Activated CD4-positive, alpha-beta T cell treated with anti-CD3 and anti-CD28 coated beads, Interleukin-10, Interleukin-2, amounts not matched to agents 100 ng/mL and 50 ng/mL, durations not matched to agents 16 hours and 8 hours (primary cell): ENCODE measurements around the gene MTMR11.
"Not testable (repeated sequence)": the region's sequence is repeated elsewhere in the genome, so short reads cannot be mapped to it uniquely, and the experiment has no call there.

Experiments used
- DNase-seq: peaks from one replicate; pipeline ENCODE4 v3.0.0-alpha.2; 2020

Gene MTMR11, protein sequence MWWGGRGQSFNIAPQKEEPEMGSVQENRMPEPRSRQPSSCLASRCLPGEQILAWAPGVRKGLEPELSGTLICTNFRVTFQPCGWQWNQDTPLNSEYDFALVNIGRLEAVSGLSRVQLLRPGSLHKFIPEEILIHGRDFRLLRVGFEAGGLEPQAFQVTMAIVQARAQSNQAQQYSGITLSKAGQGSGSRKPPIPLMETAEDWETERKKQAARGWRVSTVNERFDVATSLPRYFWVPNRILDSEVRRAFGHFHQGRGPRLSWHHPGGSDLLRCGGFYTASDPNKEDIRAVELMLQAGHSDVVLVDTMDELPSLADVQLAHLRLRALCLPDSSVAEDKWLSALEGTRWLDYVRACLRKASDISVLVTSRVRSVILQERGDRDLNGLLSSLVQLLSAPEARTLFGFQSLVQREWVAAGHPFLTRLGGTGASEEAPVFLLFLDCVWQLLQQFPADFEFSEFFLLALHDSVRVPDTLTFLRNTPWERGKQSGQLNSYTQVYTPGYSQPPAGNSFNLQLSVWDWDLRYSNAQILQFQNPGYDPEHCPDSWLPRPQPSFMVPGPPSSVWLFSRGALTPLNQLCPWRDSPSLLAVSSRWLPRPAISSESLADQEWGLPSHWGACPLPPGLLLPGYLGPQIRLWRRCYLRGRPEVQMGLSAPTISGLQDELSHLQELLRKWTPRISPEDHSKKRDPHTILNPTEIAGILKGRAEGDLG

DNA sequence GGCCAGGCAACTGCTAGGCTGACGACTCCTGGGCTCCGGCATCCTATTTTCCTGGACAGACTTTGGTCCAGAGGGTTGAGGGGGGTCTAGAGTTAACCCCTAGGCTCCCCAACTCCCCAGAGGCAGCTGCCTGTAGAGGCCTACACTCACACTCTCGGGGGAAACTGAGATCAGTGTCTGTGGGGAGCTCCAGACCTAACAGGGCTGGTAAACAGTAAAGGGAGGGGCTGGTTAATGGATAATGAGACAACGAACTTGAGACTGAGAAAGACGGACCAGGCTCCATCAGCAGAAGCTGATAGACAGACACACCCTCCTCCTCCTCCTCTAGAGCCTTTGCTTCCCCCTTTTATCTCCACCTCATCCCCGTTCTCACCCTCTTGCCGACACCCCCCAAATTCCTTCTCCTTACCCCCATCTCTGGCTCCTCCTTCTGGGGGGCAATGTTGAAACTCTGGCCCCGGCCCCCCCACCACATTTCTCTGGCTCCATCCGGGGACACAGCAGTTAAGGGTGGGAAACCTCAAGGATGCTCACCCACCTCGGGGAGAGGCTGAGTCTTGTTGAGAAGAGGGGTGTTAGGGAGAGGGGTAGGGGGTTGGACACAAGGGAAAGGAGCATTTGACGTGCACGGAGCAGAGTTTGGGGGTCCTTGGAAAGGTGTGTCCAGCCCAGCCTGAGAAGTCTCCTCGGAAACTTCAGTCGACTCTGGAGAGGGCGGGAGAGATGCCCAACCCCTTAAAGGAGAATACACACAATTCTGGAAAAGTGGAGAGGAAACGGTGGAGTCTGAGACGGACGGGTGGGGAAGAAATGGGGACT is at the start of gene MTMR11:
MTMR11 (minus strand) TSS at position 710 of the 822 bp plus-strand sequence; CDS start at position 478, 232 bp downstream.
- no peak for DNase-seq

DNA sequence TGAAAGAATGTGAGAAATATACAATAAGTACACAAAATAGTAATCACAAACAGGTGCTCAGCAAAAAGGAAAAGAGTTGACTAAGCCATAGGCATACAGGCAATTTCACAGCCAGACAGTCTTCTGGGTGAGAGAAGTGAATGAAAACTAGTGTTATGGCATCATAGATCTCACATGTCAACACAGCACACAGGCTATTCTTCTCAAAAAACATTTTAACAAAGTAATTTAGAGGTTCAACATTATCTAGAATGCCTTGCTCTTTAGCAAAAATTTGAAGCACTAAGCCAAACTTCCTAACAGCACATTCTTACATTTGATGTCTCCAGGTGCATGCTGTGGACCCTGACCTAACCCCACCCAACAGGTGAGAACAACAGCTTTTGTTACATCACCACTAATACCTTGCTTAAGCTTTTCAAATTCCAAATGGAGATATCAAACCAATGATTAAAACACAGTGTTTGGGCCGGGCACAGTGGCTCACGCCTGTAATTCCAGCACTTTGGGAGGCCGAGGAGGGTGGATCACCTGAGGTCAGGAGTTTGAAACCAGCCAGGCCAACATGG is 43.4 kb upstream of the MTMR11 start:
- DNase-seq = no peak

DNA sequence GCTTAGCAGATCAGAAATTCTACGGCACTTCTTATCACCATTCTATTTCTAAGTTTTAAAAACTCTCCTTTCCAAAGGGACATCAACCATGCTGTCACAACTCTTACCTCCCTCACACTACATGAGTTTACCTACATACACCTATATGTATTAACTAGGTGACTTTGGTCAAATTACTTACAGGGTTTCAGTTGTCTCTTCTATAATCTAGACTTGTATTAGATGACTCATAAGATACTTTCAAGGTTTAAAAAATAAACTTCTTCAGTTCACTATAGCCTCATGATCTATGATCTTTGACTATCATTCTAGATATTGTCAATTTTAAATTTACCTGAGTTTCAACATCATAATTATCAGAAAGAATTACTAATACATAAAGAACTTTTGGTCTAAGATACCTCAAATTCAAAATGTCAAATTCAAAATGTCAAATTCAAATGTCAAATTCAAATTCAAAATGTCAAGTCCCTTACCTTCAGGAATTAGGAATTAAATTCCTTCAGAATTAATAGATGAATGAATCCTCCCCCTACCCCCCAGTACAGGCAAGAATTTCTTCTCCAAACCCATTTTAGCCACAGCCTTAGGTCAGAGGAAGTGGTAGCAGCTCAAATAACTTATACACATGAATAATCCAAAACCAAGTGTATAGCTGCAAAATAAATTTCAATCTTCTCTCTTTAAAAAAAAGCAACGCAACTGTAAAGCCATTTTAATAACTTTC is 42.7 kb upstream of the MTMR11 start:
- DNase-seq = no peak

DNA sequence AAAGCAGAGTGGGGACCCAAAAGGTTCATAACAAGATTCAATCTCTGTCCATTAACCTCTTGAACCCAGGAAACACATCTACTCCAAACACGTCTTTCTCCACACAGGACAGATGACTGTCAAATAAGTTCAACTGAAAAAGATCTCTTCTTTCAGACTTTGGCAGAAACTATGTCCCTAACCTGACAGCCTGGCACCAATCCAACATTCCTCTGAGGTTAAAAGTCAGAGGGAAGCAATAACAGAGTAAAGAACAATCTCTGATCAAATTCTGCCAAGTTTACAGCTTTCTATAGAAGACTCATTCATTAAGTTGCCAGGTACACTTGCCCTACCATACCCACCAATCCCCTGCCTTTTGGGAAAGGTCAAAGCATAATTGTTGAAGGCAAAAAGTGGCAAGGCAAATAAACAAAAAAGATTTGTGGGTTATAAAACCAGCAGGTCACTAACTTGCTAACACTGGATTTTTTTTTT is 41.9 kb upstream of the MTMR11 start:
- DNase-seq = no peak

- DNase-seq = no peak
Measured at GRCh38 chr1:149977345-149977744, 40.7 kb upstream of the MTMR11 start.

GRCh38 chr1:149972547-149972946 is 35.9 kb upstream of the MTMR11 start:
- no peak for DNase-seq

- DNase-seq = no peak
Measured at GRCh38 chr1:149967646-149968045, 31.0 kb upstream of the MTMR11 start.

- no peak for DNase-seq
Measured at GRCh38 chr1:149967041-149967440, 30.4 kb upstream of the MTMR11 start.

DNA sequence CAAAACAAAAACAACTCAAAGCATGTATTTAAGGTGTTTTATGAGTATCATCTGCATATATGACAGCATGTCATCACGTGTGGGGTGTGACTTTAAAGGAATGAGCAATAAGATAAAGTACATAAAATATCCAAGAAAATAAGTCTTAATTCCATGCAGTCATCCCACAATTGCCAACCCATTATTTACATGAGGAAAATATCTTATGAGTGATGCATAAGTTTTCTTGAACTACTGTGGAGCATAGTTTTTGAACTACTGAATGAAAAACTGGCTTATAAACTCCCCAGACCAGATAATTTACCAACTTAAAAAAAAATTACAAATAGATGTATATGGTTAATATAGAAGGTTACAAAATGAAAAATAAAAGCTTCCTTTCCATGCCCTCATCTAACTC is 29.7 kb upstream of the MTMR11 start:
- no peak for DNase-seq

- DNase-seq = peak; percentile 23
Measured at GRCh38 chr1:149965440-149965839, 28.8 kb upstream of the MTMR11 start.

DNA sequence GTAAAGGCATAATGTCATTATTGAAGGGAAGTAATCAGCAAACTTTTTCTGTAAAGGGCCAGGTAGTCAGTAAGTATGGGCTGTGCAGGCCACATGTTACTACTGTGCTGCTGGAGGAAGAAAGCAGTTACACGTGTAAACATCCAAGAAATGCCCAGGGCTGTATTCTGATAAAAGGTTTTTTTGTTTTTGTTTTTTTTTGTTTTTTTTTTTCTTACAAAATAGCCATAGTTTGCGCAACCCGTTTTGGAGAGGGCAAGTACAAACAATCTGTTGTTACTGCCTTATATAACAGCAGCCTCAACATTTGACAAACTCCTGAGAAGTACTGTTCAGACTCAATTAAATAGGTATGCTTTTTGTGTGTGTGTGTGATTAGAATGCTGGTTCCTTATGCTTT is 26.7 kb upstream of the MTMR11 start:
- DNase-seq = no peak

DNA sequence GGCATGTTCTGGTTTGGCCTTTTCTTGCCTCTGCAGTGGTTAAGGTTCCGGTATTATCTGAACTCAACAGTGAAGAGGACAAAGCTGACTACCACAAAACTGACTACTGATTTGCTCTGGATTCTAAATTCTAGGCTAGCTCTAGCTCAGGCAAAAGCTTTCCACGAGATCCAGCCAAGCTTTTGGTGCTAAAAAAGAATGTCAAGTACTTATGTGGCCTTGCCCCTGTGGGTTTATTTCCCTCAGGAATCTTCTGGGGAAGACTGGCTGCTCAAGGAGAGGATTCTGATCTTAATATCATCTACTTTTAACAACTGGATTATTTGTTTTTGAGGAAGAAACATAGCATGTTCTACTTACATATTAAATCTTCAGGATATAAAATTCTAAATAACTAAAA is 26.1 kb upstream of the MTMR11 start:
- no peak for DNase-seq

GRCh38 chr1:149962039-149962647 is 25.5 kb upstream of the MTMR11 start:
- DNase-seq = peak; percentile 72

DNA sequence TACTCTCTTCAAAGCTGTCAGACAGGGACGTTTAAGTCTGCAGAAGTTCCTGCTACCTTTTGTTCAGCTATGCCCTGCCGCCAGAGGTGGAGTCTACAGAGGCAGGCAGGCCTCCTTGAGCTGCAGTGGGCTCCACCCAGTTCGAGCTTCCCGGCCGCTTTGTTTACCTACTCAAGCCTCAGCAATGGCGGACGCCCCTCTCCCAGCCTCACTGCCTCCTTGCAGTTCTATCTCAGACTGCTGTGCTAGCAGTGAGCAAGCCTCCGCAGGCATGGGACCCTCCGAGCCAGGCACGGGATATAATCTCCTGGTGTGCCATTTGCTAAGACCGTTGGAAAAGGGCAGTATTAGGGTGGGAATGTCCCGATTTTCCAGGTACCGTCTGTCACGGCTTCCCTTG is 20.9 kb upstream of the MTMR11 start:
- not testable (repeated sequence) for DNase-seq

DNA sequence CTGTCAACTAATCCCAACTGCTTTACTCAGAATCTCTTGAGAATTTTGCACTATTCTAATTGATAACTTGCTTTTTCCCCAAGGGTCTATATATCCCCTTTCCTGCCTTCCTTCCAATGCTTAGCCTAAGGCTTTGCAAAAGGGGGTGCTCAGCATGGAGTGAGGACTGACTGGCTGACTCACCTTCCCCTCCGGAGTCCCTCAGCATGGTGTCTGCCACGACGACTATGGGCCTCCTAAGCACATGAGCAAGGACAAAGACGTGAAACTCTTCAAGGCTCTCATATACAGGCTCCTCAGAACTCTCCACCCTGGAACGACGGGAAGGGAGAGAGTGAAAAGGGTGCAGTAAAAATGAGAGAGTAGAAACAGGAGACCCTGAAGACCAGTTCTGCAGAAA is 13.2 kb upstream of the MTMR11 start:
- DNase-seq = no peak

DNA sequence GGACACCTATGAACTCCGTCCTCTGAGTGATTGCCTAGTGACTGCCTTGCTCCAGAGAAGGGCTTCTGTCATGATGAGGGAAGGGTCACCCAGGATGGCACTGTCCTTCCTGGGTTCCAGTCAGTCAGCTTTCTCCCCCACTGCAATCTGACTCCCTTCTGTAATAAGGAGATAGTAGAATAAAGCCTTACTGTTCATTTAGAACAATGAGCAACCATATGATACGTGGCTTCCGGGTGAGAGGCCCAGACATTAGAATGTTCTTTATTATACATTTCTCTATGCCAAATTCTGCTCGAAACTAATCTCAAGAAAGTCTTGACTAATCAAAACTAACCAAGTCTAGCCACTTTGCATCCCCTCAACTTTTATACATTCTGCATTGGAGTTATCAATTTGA is 8.5 kb upstream of the MTMR11 start:
- no peak for DNase-seq

GRCh38 chr1:149942885-149943284 is 6.2 kb upstream of the MTMR11 start:
- DNase-seq = no peak

GRCh38 chr1:149942207-149942606 is 5.5 kb upstream of the MTMR11 start:
- DNase-seq = no peak

DNA sequence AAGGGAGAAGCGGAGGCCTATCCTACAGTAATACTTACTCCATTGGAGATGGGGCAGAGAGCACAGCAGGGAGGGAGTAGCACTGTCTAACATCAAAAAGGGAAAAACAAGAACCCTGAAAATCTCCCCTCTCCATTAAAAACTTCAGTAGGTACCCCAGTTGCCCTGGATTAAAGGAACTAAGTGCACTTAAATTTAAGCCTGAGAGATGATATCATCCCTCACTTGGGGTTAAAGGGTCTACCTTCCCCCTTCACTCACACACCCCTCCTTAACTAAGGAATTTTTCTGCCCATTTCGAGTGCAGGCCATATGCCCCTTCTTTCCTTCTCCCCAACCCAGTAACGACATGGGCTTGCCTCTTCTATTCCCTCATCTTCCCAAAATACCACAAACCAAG is 3.7 kb upstream of the MTMR11 start:
- DNase-seq = no peak

- not testable (repeated sequence) for DNase-seq
Measured at GRCh38 chr1:149938668-149939003, 2.0 kb upstream of the MTMR11 start.

GRCh38 chr1:149937759-149938158 is 1.1 kb upstream of the MTMR11 start:
- DNase-seq = peak; percentile 36
